CD4-positive, alpha-beta T cell treated with Interleukin-12 subunit alpha and Interleukin-12 subunit beta, for 1 hour (primary cell): Measurements from ENCODE around the gene SMAGP.
A peak's percentile ranks its signal among the peaks of the same experiment; 100 is the strongest.
"Not testable (repeated sequence)": the region's sequence is repeated elsewhere in the genome, so short reads cannot be mapped to it uniquely, and the experiment has no call there.

Source experiments
- DNase-seq: peaks from one replicate; pipeline ENCODE4 v3.0.0-alpha.2; 2020

SMAGP gene

GRCh38 chr12:51263341-51263740 is 6.9 kb downstream of the SMAGP start:
- no peak for DNase-seq

GRCh38 chr12:51262758-51263177 is 7.4 kb downstream of the SMAGP start:
- DNase-seq = peak; percentile 45

DNA sequence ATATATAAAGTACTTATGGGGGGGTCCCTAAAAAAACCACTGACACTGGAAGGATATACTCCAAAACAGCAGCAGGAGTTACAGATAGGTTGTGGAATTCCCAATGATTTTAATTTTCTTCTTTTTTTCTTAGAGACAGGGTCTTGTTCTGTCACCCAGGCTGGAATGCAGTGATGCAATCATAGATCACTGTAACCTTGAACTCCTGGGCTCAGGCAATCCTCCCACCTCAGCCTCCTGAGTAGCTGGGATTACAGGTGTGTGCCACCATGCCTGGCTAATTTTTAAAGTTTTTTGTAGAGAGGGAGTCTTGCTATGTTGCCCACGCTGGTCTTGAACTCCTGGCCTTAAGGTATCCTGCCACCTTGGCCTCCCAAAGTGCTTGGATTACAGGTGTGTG is 10.6 kb downstream of the SMAGP start:
- DNase-seq = not testable (repeated sequence)

DNA sequence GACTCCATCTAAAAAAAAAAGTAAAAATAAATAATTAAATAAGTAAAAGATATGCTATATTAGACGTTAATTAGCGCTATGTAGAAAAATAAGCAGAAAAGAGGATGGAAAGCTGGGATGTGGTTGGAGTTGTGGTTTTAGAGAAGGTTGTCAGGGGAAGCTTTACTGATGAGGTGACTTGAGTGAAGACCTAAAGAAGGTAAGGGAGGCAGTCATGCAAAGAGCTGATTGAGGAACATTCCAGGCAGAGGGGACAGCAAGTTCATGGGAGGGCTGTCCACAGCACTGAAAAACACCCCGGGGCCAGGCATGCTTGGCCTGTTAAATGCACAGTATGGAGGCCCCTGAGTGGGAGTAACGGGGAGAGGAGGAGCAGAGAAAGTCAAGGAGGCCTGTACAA is 15.7 kb downstream of the SMAGP start:
- no peak for DNase-seq

DNA sequence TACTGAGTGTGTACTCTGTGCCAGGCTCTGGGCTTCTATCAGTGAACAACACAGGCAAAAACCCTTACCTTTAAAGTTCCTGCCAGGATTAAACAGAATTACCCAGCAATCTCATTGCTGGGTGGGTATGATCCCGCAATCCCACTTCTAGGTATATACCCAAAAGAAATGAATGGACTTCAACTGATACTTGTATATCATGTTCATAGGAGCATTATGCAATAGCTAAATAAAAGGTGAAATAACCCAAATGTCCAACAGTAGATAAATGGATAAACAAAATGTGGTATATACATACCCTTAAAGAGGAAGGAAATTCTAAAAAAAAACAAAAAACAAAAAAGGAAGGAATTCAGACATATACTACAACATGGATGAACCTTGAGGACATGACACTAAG is 16.9 kb downstream of the SMAGP start:
- no peak for DNase-seq

DNA sequence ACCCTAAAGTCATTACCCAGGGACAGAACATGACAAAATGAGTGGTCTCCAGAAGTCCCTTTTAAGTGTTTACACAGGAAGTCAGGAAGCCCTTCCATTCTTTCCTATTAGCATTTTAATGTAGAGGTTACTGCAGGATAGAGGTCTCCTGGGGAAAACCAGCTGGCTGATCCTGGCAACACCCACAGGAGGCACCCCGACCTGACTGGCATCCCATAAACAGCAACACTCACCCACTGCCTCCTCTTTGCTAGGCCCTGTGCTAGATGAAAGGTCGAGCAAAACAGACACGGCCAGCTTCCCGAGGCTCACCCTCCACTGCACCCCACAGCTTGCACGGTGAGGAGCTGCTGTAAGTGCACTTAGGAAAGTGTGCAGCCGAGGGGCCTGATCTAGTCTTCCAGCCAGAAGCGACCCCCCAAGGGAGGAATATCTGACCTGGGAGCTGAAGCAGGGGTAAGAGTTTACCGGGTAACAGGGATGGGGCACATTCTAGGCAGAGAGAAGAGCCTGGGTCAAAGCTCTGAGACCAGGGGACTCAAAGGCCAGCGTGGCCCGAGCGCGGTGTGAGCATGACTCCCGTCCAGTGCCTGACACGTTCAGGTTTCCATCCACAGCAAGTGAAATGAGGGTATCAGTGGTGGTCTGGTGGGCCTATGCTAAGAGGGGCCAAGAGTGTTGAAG is 22.6 kb downstream of the SMAGP start:
- DNase-seq = no peak

- DNase-seq = peak; percentile 63
These were observed 23.9 kb downstream of the SMAGP start for GRCh38 chr12:51246254-51246853.

GRCh38 chr12:51245476-51246253 is 24.6 kb downstream of the SMAGP start:
- DNase-seq = no peak

DNA sequence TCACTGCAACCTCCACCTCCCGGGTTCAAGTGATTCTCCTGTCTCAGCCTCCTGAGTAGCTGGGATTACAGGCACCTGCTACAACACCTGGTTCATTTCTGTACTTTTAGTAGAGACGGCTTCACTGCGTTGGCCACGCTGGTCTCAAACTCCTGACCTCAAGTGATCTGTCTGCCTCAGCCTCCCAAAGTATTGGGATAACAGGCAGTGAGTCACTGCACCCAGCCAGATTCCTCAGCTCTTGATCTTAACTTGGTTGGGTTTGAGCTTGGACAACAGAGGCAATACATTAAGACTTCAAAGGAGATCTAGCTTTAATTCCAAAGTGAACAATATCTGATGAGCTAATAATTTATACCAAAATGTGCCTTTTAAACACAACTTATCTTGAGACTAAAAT is 25.9 kb downstream of the SMAGP start:
- DNase-seq = no peak

DNA sequence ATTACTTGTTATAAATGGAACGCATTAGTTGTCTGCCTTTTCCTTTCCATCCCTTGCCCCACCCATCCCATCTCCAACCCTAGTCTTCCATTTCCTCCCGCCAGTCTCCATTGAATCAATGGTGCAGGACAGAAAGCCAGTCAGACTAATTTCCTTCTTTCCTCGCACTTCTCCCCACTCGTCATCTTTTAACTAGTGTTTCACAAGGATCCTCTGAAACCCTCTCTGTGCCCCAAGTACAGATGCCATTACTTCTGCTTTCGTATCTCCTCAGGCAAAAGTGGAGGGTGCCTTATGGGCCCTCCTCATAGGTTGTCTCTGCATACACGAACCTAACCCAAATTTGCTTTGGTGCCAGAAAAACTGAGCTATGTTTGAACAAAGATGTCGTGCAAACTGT is 27.3 kb downstream of the SMAGP start:
- DNase-seq = no peak

GRCh38 chr12:51242120-51242519 is 28.1 kb downstream of the SMAGP start:
- no peak for DNase-seq

GRCh38 chr12:51240971-51241370 is 29.2 kb downstream of the SMAGP start:
- DNase-seq = no peak

DNA sequence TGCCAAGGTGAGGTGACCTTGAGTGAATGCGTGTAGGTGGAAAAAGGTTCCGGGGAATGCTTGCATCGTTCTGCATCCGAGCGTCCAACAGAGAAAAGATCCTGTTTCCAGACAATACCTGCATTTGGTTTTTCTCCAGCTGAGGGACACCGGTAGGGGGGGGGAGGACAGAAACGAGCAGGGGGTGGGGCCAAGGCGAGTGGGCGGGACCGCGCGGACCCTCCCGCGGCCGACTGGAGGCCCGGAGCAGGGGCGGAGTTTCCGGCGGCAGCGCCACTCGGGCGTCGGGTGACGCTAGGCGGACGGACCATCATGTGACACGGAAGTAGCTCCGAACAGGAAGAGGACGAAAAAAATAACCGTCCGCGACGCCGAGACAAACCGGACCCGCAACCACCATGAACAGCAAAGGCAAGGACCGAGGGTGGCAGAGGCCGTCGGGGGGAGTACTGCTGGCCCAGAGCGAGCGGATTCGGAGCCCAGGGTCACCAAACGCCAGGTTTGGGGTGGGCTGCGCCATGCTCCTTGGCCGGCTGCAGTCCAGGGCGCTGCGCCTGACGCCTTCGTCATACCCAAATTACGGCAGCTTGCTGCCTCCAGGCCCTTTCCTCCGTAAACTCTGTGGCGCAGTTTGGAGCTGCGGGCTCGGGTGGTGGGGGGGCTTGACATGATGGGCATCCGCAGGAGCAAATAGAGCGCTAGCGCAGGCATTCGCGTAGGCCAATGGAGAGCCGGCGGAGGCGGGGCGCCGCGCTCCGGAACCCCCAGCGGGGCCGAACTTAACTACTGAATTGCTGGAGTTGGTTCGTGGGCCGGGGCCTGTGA is 31.5 kb downstream of the SMAGP start, which contains the start of gene DAZAP2:
Gene DAZAP2 (plus strand): TSS at position 317 of the 825 bp plus-strand sequence. CDS start 82 bp downstream, at position 399.
- DNase-seq = peak; percentile 97

- DNase-seq = no peak
These were observed 32.1 kb downstream of the SMAGP start for GRCh38 chr12:51238037-51238509.

GRCh38 chr12:51234530-51234929 is 35.7 kb downstream of the SMAGP start:
- DNase-seq = no peak

DNA sequence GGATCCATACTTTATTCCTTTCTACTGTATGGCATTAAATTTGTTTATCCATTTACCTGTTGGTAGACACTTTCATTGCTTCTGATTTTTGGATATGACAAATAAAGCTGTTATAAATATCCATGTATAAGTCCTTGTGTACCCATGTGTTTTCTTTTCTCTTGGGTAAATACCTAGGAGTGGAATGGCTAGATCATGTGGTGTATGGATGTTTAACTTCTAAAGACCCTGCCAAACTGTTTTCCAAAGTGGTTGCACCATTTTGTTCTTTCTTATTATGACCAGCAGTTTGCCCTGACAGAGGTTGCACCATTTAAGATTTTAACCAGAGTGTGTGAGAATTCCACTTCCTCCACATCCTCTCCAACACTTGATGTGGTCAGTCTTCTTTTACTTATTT is 37.6 kb downstream of the SMAGP start:
- DNase-seq = no peak

DNA sequence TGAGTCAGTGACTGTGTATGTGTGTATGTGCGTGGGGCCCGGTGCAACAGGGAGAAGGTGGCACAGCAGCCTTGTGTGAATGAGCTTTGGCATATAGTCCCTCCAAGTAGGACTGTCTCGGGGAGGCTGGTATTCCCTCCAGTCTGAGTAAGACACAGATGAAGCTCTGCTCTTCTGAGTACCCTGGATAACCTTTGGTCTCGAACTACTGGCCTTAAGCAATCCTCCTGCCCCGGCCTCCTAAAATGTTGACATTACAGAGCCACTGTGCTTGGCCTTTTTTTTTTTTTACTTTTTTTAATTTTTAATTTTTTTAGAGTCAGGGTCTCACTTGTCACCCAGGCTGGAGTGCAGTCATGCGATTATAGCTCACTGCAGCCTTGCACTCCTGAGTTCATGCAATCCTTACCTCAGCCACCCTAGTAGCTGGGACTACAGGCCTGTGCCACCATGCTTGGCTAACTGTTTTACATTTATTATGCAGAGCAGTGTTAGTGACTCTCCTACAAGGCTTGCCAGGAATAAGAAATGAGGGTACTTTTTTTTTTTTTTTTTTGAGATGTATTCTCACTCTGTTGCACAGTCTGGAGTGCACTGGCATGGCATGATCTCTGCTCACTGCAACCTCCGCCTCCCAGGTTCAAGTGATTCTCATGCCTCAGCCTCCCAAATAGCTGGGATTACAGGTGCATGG is 41.0 kb downstream of the SMAGP start:
- DNase-seq = no peak

GRCh38 chr12:51227962-51228361 is 42.3 kb downstream of the SMAGP start:
- no peak for DNase-seq

- not testable (repeated sequence) for DNase-seq
These were observed 43.1 kb downstream of the SMAGP start for GRCh38 chr12:51227112-51227511.

- DNase-seq = no peak
These were observed 44.4 kb downstream of the SMAGP start for GRCh38 chr12:51225771-51226170.

- no peak for DNase-seq
These were observed 45.0 kb downstream of the SMAGP start for GRCh38 chr12:51225234-51225633.

DNA sequence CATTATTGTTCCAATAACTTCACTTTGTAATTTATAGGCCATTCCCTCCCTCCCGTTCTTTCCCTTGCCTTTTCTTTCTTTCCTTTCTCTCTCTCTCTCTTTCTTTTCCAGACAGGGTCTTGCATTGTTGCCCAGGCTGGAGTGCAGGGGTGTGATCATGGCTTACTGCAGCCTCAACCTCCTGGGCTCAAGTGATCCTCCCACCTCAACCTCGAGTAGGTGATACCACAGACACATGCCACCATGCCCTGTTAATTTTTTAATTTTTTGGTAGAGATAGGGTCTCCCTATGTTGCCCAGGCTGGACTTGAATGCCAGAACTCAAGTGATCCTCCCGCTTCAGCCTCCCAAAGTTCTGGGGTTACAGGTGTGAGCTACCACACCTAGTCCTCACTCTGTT is 45.6 kb downstream of the SMAGP start:
- DNase-seq = no peak
